B cell (primary cell): Measurements from ENCODE around the gene ARHGAP26. TPM values are rescaled to one million over a fixed set of nuclear protein-coding genes. Genes with fewer than 3 reads are reported as not detected.

ENCODE experiments used
- ATAC-seq: fragments of 200-7000 bp; cut with Tn5 transposase; one replicate; pipeline ENCODE4 v1.10.0; 2021; ENCODE audit warnings: low read depth, mild to moderate bottlenecking, moderate number of reproducible peaks, moderate library complexity
- CTCF ChIA-PET: fragments of 350-600 bp; sonication (Branson Sonifier 250); formaldehyde crosslinking; loops from one replicate; lab custom pipeline; 2021; ENCODE audit warnings: antibody characterized with exemption, inconsistent platforms; lab: Charles Lee
- POLR2A ChIA-PET: fragments of 350-600 bp; sonication (Branson Sonifier 250); formaldehyde crosslinking; loops from one replicate; lab custom pipeline; 2021; ENCODE audit warnings: antibody characterized with exemption; lab: Charles Lee
- DNase-seq: peaks from one replicate; pipeline ENCODE4 v3.0.0; 2013
- H2AFZ ChIP-seq: 2 replicates; pipeline ENCODE4 v1.6.1; 2012; ENCODE audit warnings: mild to moderate bottlenecking, low read depth, low read length; ENCODE audit not compliant: insufficient read depth, poor library complexity, severe bottlenecking
- H3K27ac ChIP-seq, 2 donors: 1 replicate in 1 of 2; 2 replicates in 1 of 2; pipeline ENCODE4 v1.5.1; 2012 to 2013; ENCODE audit warnings: low read length in 2 of 2, mild to moderate bottlenecking in 2 of 2, moderate library complexity in 1 of 2
- H3K27me3 ChIP-seq, 4 experiments: fragments of 200-600 bp in 1 of 4; sonication (generic) in 1 of 4; replicated peaks in 1 of 4; 1 replicate in 2 of 4; 2 replicates in 2 of 4; pipeline versions ENCODE4 v1.6.1 to v1.7.0; 2013 to 2016; ENCODE audit warnings: low read length in 3 of 4, mild to moderate bottlenecking in 2 of 4, mixed read lengths in 1 of 4, moderate library complexity in 1 of 4; ENCODE audit not compliant: insufficient read depth in 4 of 4, control insufficient read depth in 3 of 4; ENCODE audit errors: control extremely low read depth in 1 of 4
- H3K36me3 ChIP-seq, 2 experiments: replicated peaks in 1 of 2; 1 replicate in 1 of 2; 2 replicates in 1 of 2; pipeline versions ENCODE4 v1.6.1 to v1.7.1; 2013; ENCODE audit warnings: low read length in 1 of 2; ENCODE audit not compliant: insufficient read depth in 2 of 2, control insufficient read depth in 1 of 2; ENCODE audit errors: control extremely low read depth in 1 of 2, extremely low read depth in 1 of 2
- H3K4me1 ChIP-seq, 2 donors: fragments of 200-600 bp in 1 of 2; sonication (generic) in 1 of 2; 1 replicate in 1 of 2; 2 replicates in 1 of 2; pipeline versions ENCODE4 v1.5.1 to v1.6.1; 2013 to 2017; ENCODE audit warnings: low read length in 2 of 2; ENCODE audit not compliant: control insufficient read depth in 2 of 2, insufficient read depth in 2 of 2
- H3K4me2 ChIP-seq: replicated peaks from 2 replicates; pipeline ENCODE3; 2012; ENCODE audit warnings: mild to moderate bottlenecking, low read depth, low read length; ENCODE audit not compliant: poor library complexity, severe bottlenecking
- H3K4me3 ChIP-seq, 5 experiments: fragments of 200-600 bp in 1 of 5; sonication (generic) in 1 of 5; 1 replicate in 3 of 5; 2 replicates in 2 of 5; pipeline versions ENCODE4 v1.5.1 to v1.7.0; 2011 to 2016; ENCODE audit warnings: low read length in 4 of 5, mild to moderate bottlenecking in 4 of 5, low read depth in 2 of 5, control low read depth in 1 of 5, moderate library complexity in 1 of 5; ENCODE audit not compliant: insufficient read depth in 1 of 5; ENCODE audit errors: control extremely low read depth in 1 of 5, extremely low read depth in 1 of 5
- H3K79me2 ChIP-seq: fragments of 200-600 bp; sonication (generic); one replicate; pipeline ENCODE4 v1.6.0; 2016; ENCODE audit warnings: low read length; ENCODE audit not compliant: control insufficient read depth, insufficient read depth
- H3K9ac ChIP-seq: fragments of 200-600 bp; sonication (generic); 2 replicates; pipeline ENCODE4 v1.6.1; 2017; ENCODE audit warnings: mild to moderate bottlenecking, low read length, moderate library complexity
- H3K9me3 ChIP-seq, 3 donors: one replicate each; pipeline versions ENCODE4 v1.6.1 to v1.7.1; 2013; ENCODE audit warnings: low read length in 2 of 3; ENCODE audit not compliant: control insufficient read depth in 2 of 3, insufficient read depth in 1 of 3; ENCODE audit errors: control extremely low read depth in 1 of 3
- H4K20me1 ChIP-seq: 2 replicates; pipeline ENCODE4 v1.6.0; 2012; ENCODE audit warnings: mild to moderate bottlenecking, low read length; ENCODE audit not compliant: insufficient read depth, control insufficient read depth, poor library complexity, severe bottlenecking
- H3K27ac Mint-ChIP-seq: one replicate; pipeline ENCODE4 v1.8.0; 2021; ENCODE audit warnings: mixed read lengths
- H3K27me3 Mint-ChIP-seq: one replicate; pipeline ENCODE4 v1.8.0; 2021; ENCODE audit warnings: mixed read lengths
- H3K4me1 Mint-ChIP-seq: one replicate; pipeline ENCODE4 v1.8.0; 2021; ENCODE audit warnings: mixed read lengths
- H3K4me3 Mint-ChIP-seq: one replicate; pipeline ENCODE4 v1.8.0; 2021; ENCODE audit warnings: mixed read lengths
- H3K9me3 Mint-ChIP-seq: one replicate; pipeline ENCODE4 v1.8.0; 2022; ENCODE audit warnings: mixed read lengths; ENCODE audit not compliant: insufficient read depth
- CTCF ChIP-seq: fragments of 200-600 bp; IDR thresholded peaks from one replicate; pipeline ENCODE4 v1.8.0; 2022; ENCODE audit warnings: antibody characterized with exemption, mild to moderate bottlenecking
- EZH2 ChIP-seq: IDR thresholded peaks from 2 replicates; pipeline ENCODE4 v1.6.1; 2012; ENCODE audit warnings: borderline replicate concordance, low read depth, mild to moderate bottlenecking, moderate library complexity, low read length; ENCODE audit not compliant: insufficient read depth, poor library complexity, severe bottlenecking
- WGBS: methylation state at CpG from one replicate; pipeline ENCODE4 v1.1.5; 2013; ENCODE audit warnings: missing lambda C conversion rate; ENCODE audit not compliant: insufficient coverage; 5-methylcytosine and 5-hydroxymethylcytosine counted together
- intact Hi-C: fragments of 100-400 bp; cut with micrococcal nuclease; formaldehyde crosslinking; loops from one replicate; pipeline ENCODE4 v1.10.0; 2022
- polyA plus RNA-seq: library from polyadenylated mRNA; depleted of rRNA; stranded (reverse); fragments of >200 nt; gene quantifications from 2 replicates; pipeline ENCODE4 v1.2.3, GENCODE V29; 2012
- total RNA-seq, 2 donors: library from RNA; stranded (reverse); fragments of 120-200 nt in 1 of 2; gene quantifications; 1 replicate in 1 of 2; 2 replicates in 1 of 2; pipeline versions ENCODE4 v1.2.3 to v1.2.4, GENCODE V29; 2013 to 2022

Gene ARHGAP26
- total and polyA plus RNA-seq, 2 donors (not counting 1 experiment from before 2014, with no cell fraction given): 1.8 to 22.5 TPM

GRCh38 chr5:142808878-142809598 lies 38.9 kb downstream of the ARHGAP26 start:
- no peaks in the 10 kb centered on the region for H3K36me3 ChIP-seq
- Mint-ChIP-seq H3K4me1 (peaks cover 47% of the 10 kb centered on the region), H3K9me3 (no peaks in the 10 kb centered on the region), H3K27me3 (no peaks in the 10 kb centered on the region), H3K27ac (no peak overlapping the region), H3K4me3 (no peak overlapping the region)
- H3K27me3 ChIP-seq: no peaks in the 10 kb centered on the region
- ATAC-seq: no peak
- no peak overlapping the region for H3K27ac ChIP-seq
- no peak overlapping the region for H2AFZ ChIP-seq
- TF ChIP-seq EZH2 (no peak), CTCF (no peak)
- no peak overlapping the region for H3K4me2 ChIP-seq
- H3K4me1 ChIP-seq: peaks cover 33 to 38% of the 10 kb centered on the region in 2 donors
- DNase-seq: no peak
- no peak overlapping the region for H3K9ac ChIP-seq
- no peaks in the 10 kb centered on the region for H3K9me3 ChIP-seq
- WGBS: no CpG with 5 or more reads among the region's 2 CpGs
- no peak overlapping the region for H3K4me3 ChIP-seq
- intact Hi-C loops: no loop called here
- CTCF ChIA-PET: interaction anchor here (1.1 to 1.9 kb wide), 3 partner anchors 60 to 80 kb away, joined by 3 to 7 read pairs (median 4); no protein-coding TSS in a partner anchor
- no peaks in the 10 kb centered on the region for H4K20me1 ChIP-seq
- POLR2A ChIA-PET: no interaction called here
- H3K79me2 ChIP-seq: peaks cover 20% of the 10 kb centered on the region

- H2AFZ ChIP-seq: no peak overlapping the region
- no peaks in the 10 kb centered on the region for H4K20me1 ChIP-seq
- H3K27me3 ChIP-seq: no peaks in the 10 kb centered on the region
- peaks cover 33 to 38% of the 10 kb centered on the region in 2 donors for H3K4me1 ChIP-seq
- POLR2A ChIA-PET: no interaction called here
- TF ChIP-seq EZH2: no peak
- no peak for TF ChIP-seq CTCF
- ATAC-seq: no peak
- H3K27ac Mint-ChIP-seq: no peak overlapping the region
- no peaks in the 10 kb centered on the region for H3K9me3 ChIP-seq
- DNase-seq: no peak
- no peak overlapping the region for H3K9ac ChIP-seq
- H3K9me3 Mint-ChIP-seq: no peaks in the 10 kb centered on the region
- H3K36me3 ChIP-seq: no peaks in the 10 kb centered on the region
- CTCF ChIA-PET: no interaction called here
- H3K79me2 ChIP-seq: peaks cover 19% of the 10 kb centered on the region
- no peak overlapping the region for H3K4me3 Mint-ChIP-seq
- intact Hi-C loops: no loop called here
- no peak overlapping the region for H3K27ac ChIP-seq
- no peak overlapping the region for H3K4me2 ChIP-seq
- no CpG with 5 or more reads among the region's 1 CpG for WGBS
- no peaks in the 10 kb centered on the region for H3K27me3 Mint-ChIP-seq
- H3K4me3 ChIP-seq: no peak overlapping the region
- peaks cover 47% of the 10 kb centered on the region for H3K4me1 Mint-ChIP-seq
Observed at GRCh38 chr5:142810081-142810480, 39.9 kb downstream of the ARHGAP26 start.
